Heart right ventricle (tissue), 16 donors: Measurements from ENCODE around the gene DNAJC7. TPM values are rescaled to one million over a fixed set of nuclear protein-coding genes. Genes with fewer than 3 reads are reported as not detected.

Source experiments
- ATAC-seq, 8 donors: fragments of 200-7000 bp; cut with Tn5 transposase; one replicate each; pipeline ENCODE4 v1.9.1; 2020; ENCODE audit warnings: mild to moderate bottlenecking in 8 of 8, moderate library complexity in 8 of 8, moderate number of reproducible peaks in 1 of 8
- DNase-seq, 2 donors: peaks; one replicate each; pipeline ENCODE4 v3.0.0-alpha.2; 2020
- H3K27ac ChIP-seq, 10 donors: fragments of 200-600 bp; sonication (generic) in 2 of 10; one replicate each; pipeline versions ENCODE4 v1.5.0 to v1.8.0; 2020 to 2022; ENCODE audit warnings: mild to moderate bottlenecking in 3 of 10
- H3K27me3 ChIP-seq, 7 donors: fragments of 200-600 bp; one replicate each; pipeline ENCODE4 v1.8.0; 2021 to 2022; ENCODE audit warnings: mild to moderate bottlenecking in 2 of 7
- H3K36me3 ChIP-seq, 9 donors: fragments of 200-600 bp; sonication (generic) in 1 of 9; one replicate each; pipeline versions ENCODE4 v1.5.0 to v1.8.0; 2020 to 2022; ENCODE audit warnings: mild to moderate bottlenecking in 2 of 9
- H3K4me1 ChIP-seq, 9 donors: fragments of 200-600 bp; sonication (generic) in 1 of 9; one replicate each; pipeline versions ENCODE4 v1.5.0 to v1.8.0; 2020 to 2022; ENCODE audit warnings: mild to moderate bottlenecking in 4 of 9
- H3K4me3 ChIP-seq, 10 donors: fragments of 200-600 bp; sonication (generic) in 2 of 10; one replicate each; pipeline versions ENCODE4 v1.5.0 to v1.8.0; 2020 to 2022; ENCODE audit warnings: mild to moderate bottlenecking in 7 of 10, moderate library complexity in 2 of 10
- H3K9me3 ChIP-seq, 11 donors: fragments of 200-600 bp in 10 of 11; sonication (generic) in 2 of 11; one replicate each; pipeline versions ENCODE4 v1.5.0 to v1.8.0; 2013 to 2022; ENCODE audit warnings: mild to moderate bottlenecking in 2 of 11, control low read depth in 1 of 11, moderate library complexity in 1 of 11
- CTCF ChIP-seq, 9 donors: fragments of 200-600 bp; sonication (generic) in 2 of 9; IDR thresholded peaks; one replicate each; pipeline versions ENCODE4 v1.5.0 to v1.8.0; 2021 to 2022; ENCODE audit warnings: antibody characterized with exemption in 9 of 9, mild to moderate bottlenecking in 5 of 9, moderate library complexity in 1 of 9
- WGBS, 2 donors: extraction: QIAGEN DNeasy Blood & Tissue Kit; methylation state at CpG; one replicate each; pipeline ENCODE4 v1.1.7; 2013; ENCODE audit warnings: inconsistent platforms in 1 of 2; 5-methylcytosine and 5-hydroxymethylcytosine counted together
- intact Hi-C, 10 donors: fragments of 100-400 bp; cut with DNase I; formaldehyde crosslinking; loops; one replicate each; pipeline versions ENCODE4 v1.11.1 to v1.14.2; 2022
- polyA plus RNA-seq, 2 donors: library from polyadenylated mRNA; stranded (reverse); fragments of 200-250 nt; gene quantifications; one replicate each; pipeline ENCODE4 v1.2.3, GENCODE V29; 2013
- total RNA-seq, 10 donors: library from RNA; stranded (reverse); fragmentation: NEBNext Ultra II Directional in 3 of 10; extraction: Animal tissue kit (Norgen Biotek cat#: 25700) in 3 of 10; gene quantifications; one replicate each; pipeline versions ENCODE4 v1.2.1 to v1.2.4, GENCODE V29; 2021 to 2023
- donor health status: Arrhythmogenic right ventricular cardiomyopathy.
- donor health status: ischemic (EF 13 %, LVEDD 7.1; RV severe dilation, severe dysfunction).
- donor health status: healthy with polysubstance abuse.
- donor health status: DM: no; HTN: yes; CAD: no.
- donor health status: DM: no; HTN: no; CAD: no.
- donor health status: ischemic (EF 25% LVEDD 6.9; RV normal size, moderate dysfunction).
- donor health status: ischemic (EF 25% LVEDD 5.7; RV mildly dilated, moderate dysfunction).
- donor health status: healthy.
- donor health status: DM: yes; HTN: yes; CAD: no.
- donor health status: Ischemic cardiomyopathy.
- donor health status: ischemic (EF 35%, LVEDD 5.7; RV mildly dilated, moderate dysfunction).
- donor health status: nonischemic (EF 11% LVEDD 7.7; RV severe dilation, severe dysfunction).
- donor health status: DM: yes; HTN: yes; CAD: no.
- donor health status: PGD.
- donor health status: ischemic (EF 29% LVEDD 5.4; RV normal size, mild dysfunction).
- donor health status: nonischemic (EF 23%, LVEDD 6.1; RV moderate dilation, normal function).

The DNAJC7 gene
- total and polyA plus RNA-seq, 12 donors: 68.8 to 121 (median 82.7) TPM

GRCh38 chr17:41998497-41998896 is 18.7 kb downstream of the DNAJC7 start:
- Histone ChIP-seq H3K4me1 (peaks cover 0 to 35% (median 21%) of the 10 kb centered on the region in 9 donors), H3K27me3 (no peaks in the 10 kb centered on the region), H3K4me3 (no peak overlapping the region), H3K27ac (no peak overlapping the region), H3K9me3 (no peaks in the 10 kb centered on the region), H3K36me3 (peaks cover 0 to 100% (median 53%) of the 10 kb centered on the region in 9 donors)
- TF ChIP-seq CTCF (IDR thresholded peaks at IDR 0.05): no peak
- intact Hi-C loops: no loop called here
- WGBS, 2 donors: 44 to 46% methylated on average over 2 of the region's 2 CpGs
- no peak for ATAC-seq
- DNase-seq: no peak

DNA sequence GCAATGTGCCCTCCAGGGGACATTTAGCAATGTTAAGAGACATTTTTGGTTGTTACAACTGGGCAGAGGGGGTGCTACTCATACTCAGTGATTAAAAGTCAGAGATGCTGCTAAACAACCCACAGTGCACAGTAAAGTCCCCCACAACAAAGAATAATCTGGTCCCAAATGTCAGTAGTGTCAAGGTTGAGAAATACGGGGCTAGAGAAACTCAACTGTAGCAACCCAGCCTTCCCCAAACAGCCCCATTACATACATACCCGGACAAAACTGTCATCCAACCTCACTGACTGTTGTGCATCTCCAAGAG is 20.4 kb downstream of the DNAJC7 start:
- intact Hi-C loops: no loop called here
- DNase-seq (no peak), ATAC-seq (no peak)
- Histone ChIP-seq H3K27me3 (no peaks in the 10 kb centered on the region), H3K9me3 (no peaks in the 10 kb centered on the region), H3K27ac (no peak overlapping the region), H3K4me1 (peaks cover 0 to 22% (median 18%) of the 10 kb centered on the region in 9 donors), H3K4me3 (no peak overlapping the region), H3K36me3 (peaks cover 0 to 100% (median 68%) of the 10 kb centered on the region in 9 donors)
- 92 to 100% methylated on average over 2 of the region's 2 CpGs for WGBS, 2 donors
- no peak for TF ChIP-seq CTCF (IDR thresholded peaks at IDR 0.05)

DNA sequence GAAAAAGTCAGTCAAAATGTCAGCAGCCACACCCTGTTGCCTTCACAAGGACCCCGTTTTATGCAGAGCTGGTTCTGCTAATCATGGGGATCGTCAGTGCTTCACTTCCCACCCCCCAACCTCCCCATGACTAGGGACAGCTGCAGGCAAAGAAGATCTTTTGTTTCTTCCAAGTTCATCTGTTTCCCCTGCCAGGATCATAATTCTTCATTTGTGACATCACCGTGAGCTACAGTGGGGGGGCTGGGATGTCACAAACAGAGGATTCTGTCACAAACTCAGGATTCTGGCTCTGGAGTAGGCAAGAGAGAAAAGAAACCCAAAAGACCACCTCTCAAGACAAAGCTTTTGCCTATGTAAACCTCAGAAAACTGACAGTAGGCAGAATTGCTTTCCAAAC is 24.7 kb downstream of the DNAJC7 start:
- Histone ChIP-seq H3K27ac (no peak overlapping the region), H3K4me3 (no peak overlapping the region), H3K4me1 (no peaks in the 10 kb centered on the region), H3K36me3 (peaks cover 4 to 100% (median 79%) of the 10 kb centered on the region in 9 donors), H3K9me3 (no peaks in the 10 kb centered on the region), H3K27me3 (no peaks in the 10 kb centered on the region)
- 68 to 76% methylated on average over 3 of the region's 3 CpGs for WGBS, 2 donors
- ATAC-seq (no peak), DNase-seq (no peak)
- intact Hi-C loops: no loop called here
- no peak for TF ChIP-seq CTCF (IDR thresholded peaks at IDR 0.05)

GRCh38 chr17:41989702-41990419 is 27.4 kb downstream of the DNAJC7 start:
- no peak for TF ChIP-seq CTCF (IDR thresholded peaks at IDR 0.05)
- 78 to 96% methylated on average over 5 of the region's 5 CpGs for WGBS, 2 donors
- intact Hi-C loops: no loop called here
- H3K27me3 ChIP-seq: no peaks in the 10 kb centered on the region
- H3K9me3 ChIP-seq: no peaks in the 10 kb centered on the region
- H3K36me3 ChIP-seq: peaks cover 0 to 100% (median 76%) of the 10 kb centered on the region in 9 donors
- no peak overlapping the region for H3K27ac ChIP-seq
- ATAC-seq: no peak
- DNase-seq: no peak
- no peaks in the 10 kb centered on the region for H3K4me1 ChIP-seq
- no peak overlapping the region for H3K4me3 ChIP-seq
